ENCODE data around the gene RRM1.

Gene RRM1

DNA sequence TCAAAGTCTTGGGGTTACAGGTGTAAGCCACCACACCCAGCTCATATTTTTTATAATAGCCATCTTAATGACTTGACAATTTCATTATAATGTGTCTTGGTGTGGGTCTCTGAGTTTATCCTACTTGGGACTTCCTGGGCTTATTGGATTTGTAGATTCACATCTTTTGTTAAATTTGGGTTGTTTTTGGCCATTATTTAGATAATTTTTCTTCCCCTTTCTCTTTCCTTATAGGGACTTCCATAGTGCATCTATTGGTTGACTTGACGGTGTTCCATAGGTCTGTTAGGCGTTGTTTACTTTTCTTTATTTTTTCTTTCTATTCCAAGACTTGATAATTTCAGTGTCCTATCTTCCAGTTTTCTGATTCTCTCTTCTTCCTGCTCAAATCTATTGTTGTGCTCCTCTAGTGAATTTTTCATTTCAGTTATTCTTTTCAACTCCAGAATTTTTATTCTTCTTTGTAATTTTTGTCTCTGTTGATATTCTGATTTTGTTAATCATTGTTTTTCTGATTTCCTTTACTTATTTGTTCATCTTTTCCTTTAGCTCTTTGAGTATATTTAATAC lies 45.6 kb downstream of the RRM1 start:
- TF ChIP-seq CEBPB (IDR thresholded peaks at IDR 0.05) (no peak), ZBTB7A (IDR thresholded peaks at IDR 0.05; ENCODE audit: low read depth) (no peak), EP300 (IDR thresholded peaks at IDR 0.05; ENCODE audit: borderline replicate concordance) (no peak), CREB1 (IDR thresholded peaks at IDR 0.05; ENCODE audit: low read depth) (no peak), EGR1 (IDR thresholded peaks at IDR 0.05) (no peak), TAF1 (IDR thresholded peaks at IDR 0.05; ENCODE audit: low read depth) (no peak), FOXM1 (IDR thresholded peaks at IDR 0.05; ENCODE audit: borderline replicate concordance, low read depth) (no peak), TCF12 (IDR thresholded peaks at IDR 0.05; ENCODE audit: low read depth) (no peak)
- TF ChIP-seq, protein P1, sequence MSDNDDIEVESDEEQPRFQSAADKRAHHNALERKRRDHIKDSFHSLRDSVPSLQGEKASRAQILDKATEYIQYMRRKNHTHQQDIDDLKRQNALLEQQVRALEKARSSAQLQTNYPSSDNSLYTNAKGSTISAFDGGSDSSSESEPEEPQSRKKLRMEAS (IDR thresholded peaks at IDR 0.05), result no peak
- TF ChIP-seq, protein P2, sequence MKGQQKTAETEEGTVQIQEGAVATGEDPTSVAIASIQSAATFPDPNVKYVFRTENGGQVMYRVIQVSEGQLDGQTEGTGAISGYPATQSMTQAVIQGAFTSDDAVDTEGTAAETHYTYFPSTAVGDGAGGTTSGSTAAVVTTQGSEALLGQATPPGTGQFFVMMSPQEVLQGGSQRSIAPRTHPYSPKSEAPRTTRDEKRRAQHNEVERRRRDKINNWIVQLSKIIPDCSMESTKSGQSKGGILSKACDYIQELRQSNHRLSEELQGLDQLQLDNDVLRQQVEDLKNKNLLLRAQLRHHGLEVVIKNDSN (IDR thresholded peaks at IDR 0.05), result no peak
- TF ChIP-seq, protein P3, sequence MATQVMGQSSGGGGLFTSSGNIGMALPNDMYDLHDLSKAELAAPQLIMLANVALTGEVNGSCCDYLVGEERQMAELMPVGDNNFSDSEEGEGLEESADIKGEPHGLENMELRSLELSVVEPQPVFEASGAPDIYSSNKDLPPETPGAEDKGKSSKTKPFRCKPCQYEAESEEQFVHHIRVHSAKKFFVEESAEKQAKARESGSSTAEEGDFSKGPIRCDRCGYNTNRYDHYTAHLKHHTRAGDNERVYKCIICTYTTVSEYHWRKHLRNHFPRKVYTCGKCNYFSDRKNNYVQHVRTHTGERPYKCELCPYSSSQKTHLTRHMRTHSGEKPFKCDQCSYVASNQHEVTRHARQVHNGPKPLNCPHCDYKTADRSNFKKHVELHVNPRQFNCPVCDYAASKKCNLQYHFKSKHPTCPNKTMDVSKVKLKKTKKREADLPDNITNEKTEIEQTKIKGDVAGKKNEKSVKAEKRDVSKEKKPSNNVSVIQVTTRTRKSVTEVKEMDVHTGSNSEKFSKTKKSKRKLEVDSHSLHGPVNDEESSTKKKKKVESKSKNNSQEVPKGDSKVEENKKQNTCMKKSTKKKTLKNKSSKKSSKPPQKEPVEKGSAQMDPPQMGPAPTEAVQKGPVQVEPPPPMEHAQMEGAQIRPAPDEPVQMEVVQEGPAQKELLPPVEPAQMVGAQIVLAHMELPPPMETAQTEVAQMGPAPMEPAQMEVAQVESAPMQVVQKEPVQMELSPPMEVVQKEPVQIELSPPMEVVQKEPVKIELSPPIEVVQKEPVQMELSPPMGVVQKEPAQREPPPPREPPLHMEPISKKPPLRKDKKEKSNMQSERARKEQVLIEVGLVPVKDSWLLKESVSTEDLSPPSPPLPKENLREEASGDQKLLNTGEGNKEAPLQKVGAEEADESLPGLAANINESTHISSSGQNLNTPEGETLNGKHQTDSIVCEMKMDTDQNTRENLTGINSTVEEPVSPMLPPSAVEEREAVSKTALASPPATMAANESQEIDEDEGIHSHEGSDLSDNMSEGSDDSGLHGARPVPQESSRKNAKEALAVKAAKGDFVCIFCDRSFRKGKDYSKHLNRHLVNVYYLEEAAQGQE (IDR thresholded peaks at IDR 0.05; ENCODE audit: low read depth), result no peak

DNA sequence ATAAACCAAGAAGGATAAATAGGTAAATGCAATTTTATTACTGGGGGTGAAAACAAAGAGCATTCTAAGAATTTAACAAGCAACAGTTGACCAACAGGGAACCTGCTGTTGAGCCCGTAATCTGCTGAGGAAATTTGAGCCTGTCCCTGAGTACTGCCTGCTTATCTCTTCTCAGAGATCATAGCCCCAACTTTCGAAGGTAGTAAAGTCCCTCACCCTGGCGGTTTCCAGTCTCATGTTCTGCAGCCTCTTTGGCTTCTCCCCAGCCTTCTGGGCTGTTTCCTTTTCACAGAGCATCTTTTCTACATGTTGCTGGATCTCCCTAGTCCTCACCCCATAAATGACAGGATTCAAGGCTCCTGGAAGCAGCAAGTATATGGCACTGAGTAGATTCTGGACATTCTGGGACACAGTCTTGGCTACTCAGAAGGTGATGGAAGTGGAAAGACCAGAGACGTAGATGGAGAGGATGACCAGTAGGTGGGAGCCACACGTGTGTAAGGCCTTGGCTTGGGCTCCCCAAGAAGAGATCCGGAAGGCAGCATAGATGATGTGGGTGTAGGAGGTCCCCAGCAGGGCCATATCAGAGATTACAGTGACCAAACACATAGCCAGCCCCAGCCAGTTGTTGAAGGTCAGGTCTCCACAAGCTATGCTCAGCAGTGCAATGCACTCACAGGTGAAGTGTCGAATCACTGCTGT lies 51.6 kb downstream of the RRM1 start:
- TF ChIP-seq EGR1 (IDR thresholded peaks at IDR 0.05) (no peak), TEAD4 (IDR thresholded peaks at IDR 0.05) (no peak), RAD21 (IDR thresholded peaks at IDR 0.05; ENCODE audit: low read depth) (no peak), CREB1 (IDR thresholded peaks at IDR 0.05; ENCODE audit: low read depth) (no peak), FOXM1 (IDR thresholded peaks at IDR 0.05; ENCODE audit: borderline replicate concordance, low read depth) (no peak), EP300 (IDR thresholded peaks at IDR 0.05; ENCODE audit: borderline replicate concordance) (no peak), TAF1 (IDR thresholded peaks at IDR 0.05; ENCODE audit: low read depth) (no peak), YY1 (IDR thresholded peaks at IDR 0.05; ENCODE audit: low read depth) (no peak), TCF12 (IDR thresholded peaks at IDR 0.05; ENCODE audit: low read depth) (no peak), NFIC (IDR thresholded peaks at IDR 0.05) (no peak), ZBTB7A (IDR thresholded peaks at IDR 0.05; ENCODE audit: low read depth) (no peak), CEBPB (IDR thresholded peaks at IDR 0.05) (no peak)
- TF ChIP-seq, protein P2 (IDR thresholded peaks at IDR 0.05), result no peak
- TF ChIP-seq, protein P3 (IDR thresholded peaks at IDR 0.05; ENCODE audit: low read depth), result no peak
- TF ChIP-seq, protein P1 (IDR thresholded peaks at IDR 0.05), result no peak

DNA sequence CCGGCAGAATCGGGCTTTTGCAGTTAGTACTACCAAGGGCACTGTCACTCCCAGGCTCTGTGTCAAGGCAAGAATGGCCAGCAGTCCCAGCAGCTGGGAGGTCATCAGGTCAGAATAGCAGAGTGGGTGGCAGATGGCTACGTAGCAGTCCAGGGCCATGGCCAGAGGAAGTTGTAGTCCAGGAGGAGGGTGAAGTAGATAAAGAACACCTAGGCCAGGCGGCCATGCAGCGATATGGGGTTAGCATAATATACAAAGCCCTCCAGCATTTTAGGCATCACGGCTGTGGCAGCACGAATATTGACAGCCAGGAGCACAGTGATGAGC lies 52.1 kb downstream of the RRM1 start:
- TF ChIP-seq, protein P3 (IDR thresholded peaks at IDR 0.05; ENCODE audit: low read depth), result no peak
- TF ChIP-seq ZBTB7A (IDR thresholded peaks at IDR 0.05; ENCODE audit: low read depth) (no peak), YY1 (IDR thresholded peaks at IDR 0.05; ENCODE audit: low read depth) (no peak), NFIC (IDR thresholded peaks at IDR 0.05) (no peak), RAD21 (IDR thresholded peaks at IDR 0.05; ENCODE audit: low read depth) (no peak), CEBPB (IDR thresholded peaks at IDR 0.05) (no peak), TAF1 (IDR thresholded peaks at IDR 0.05; ENCODE audit: low read depth) (no peak), FOXM1 (IDR thresholded peaks at IDR 0.05; ENCODE audit: borderline replicate concordance, low read depth) (no peak), TEAD4 (IDR thresholded peaks at IDR 0.05) (no peak), EGR1 (IDR thresholded peaks at IDR 0.05) (no peak)
- TF ChIP-seq, protein P1 (IDR thresholded peaks at IDR 0.05), result no peak
- TF ChIP-seq, protein P2 (IDR thresholded peaks at IDR 0.05), result no peak
